ENCODE data around the gene VGLL4. TPM values are rescaled to one million over a fixed set of nuclear protein-coding genes. Genes with fewer than 3 reads are reported as not detected.

The VGLL4 gene
- total RNA-seq, 2 donors from 2014 or later = 47.5 to 49.7 TPM

DNA sequence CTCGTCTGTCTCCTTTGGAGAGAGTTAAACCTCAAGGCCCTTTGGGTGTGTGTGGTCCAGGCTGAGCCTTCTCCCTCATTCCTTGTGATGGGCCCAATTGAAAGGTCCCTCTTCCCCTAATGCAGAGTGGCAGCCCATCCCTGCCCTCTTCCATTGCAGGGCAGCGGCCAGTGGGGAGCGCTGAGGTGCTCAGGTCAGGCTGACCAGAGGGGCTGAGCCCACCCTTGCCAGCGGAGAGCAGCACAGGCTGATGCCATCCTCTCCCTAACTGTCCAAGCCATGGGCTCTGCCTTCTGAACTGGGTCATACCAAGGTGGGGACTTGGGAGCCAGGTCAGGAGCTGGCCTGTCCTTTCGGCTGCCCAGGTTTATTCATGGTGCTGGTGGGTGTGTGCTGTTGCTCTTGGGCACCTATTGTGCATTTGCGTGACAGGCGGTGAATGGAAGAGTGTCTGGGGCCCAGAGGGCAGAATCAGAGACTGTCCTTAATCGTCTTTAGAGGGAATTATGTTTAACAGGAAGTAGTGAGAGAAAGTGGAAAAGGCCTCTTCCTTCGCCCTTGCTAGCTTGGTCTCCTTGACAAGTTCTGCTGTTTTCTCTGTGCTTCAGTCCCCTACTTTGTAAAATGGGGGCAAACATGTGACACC is 96.9 kb downstream of the VGLL4 start:
- no peaks in the 10 kb centered on the region for H3K27me3 ChIP-seq (ENCODE audit: control insufficient read depth, insufficient read depth, low read length, poor library complexity, severe bottlenecking)
- H3K9ac ChIP-seq (ENCODE audit: extremely low read depth, low read length, poor library complexity, severe bottlenecking) = no peak overlapping the region
- H3K27me3 Mint-ChIP-seq (ENCODE audit: insufficient read depth) = no peaks in the 10 kb centered on the region
- TF ChIP-seq, protein P1, sequence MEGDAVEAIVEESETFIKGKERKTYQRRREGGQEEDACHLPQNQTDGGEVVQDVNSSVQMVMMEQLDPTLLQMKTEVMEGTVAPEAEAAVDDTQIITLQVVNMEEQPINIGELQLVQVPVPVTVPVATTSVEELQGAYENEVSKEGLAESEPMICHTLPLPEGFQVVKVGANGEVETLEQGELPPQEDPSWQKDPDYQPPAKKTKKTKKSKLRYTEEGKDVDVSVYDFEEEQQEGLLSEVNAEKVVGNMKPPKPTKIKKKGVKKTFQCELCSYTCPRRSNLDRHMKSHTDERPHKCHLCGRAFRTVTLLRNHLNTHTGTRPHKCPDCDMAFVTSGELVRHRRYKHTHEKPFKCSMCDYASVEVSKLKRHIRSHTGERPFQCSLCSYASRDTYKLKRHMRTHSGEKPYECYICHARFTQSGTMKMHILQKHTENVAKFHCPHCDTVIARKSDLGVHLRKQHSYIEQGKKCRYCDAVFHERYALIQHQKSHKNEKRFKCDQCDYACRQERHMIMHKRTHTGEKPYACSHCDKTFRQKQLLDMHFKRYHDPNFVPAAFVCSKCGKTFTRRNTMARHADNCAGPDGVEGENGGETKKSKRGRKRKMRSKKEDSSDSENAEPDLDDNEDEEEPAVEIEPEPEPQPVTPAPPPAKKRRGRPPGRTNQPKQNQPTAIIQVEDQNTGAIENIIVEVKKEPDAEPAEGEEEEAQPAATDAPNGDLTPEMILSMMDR (conservative IDR thresholded peaks at IDR 0.05) = no peak
- H3K4me3 Mint-ChIP-seq = no peak overlapping the region
- DNase-seq = no peak
- H3K9me3 ChIP-seq (ENCODE audit: control insufficient read depth, low read length) = no peaks in the 10 kb centered on the region
- H3K4me1 ChIP-seq (ENCODE audit: control insufficient read depth, insufficient read depth, low read length) = no peaks in the 10 kb centered on the region
- H3K4me3 ChIP-seq (ENCODE audit: low read length) = no peak overlapping the region
- peaks cover 5% of the 10 kb centered on the region for H3K4me1 Mint-ChIP-seq
- H3K9me3 Mint-ChIP-seq = no peaks in the 10 kb centered on the region
- no peak overlapping the region for H3K27ac ChIP-seq (ENCODE audit: low read depth, low read length)
- peak overlapping the region; percentile 64 for H3K27ac Mint-ChIP-seq
- 95 to 96% methylated on average over 2 to 9 of the region's 9 CpGs for WGBS, 2 experiments (ENCODE audit: insufficient coverage in 1 of 2, insufficient read length in 1 of 2)
- H3K36me3 ChIP-seq (ENCODE audit: control insufficient read depth, insufficient read depth, low read length) = no peaks in the 10 kb centered on the region
- peaks cover 2% of the 10 kb centered on the region for H3K36me3 Mint-ChIP-seq (ENCODE audit: low read depth)

DNA sequence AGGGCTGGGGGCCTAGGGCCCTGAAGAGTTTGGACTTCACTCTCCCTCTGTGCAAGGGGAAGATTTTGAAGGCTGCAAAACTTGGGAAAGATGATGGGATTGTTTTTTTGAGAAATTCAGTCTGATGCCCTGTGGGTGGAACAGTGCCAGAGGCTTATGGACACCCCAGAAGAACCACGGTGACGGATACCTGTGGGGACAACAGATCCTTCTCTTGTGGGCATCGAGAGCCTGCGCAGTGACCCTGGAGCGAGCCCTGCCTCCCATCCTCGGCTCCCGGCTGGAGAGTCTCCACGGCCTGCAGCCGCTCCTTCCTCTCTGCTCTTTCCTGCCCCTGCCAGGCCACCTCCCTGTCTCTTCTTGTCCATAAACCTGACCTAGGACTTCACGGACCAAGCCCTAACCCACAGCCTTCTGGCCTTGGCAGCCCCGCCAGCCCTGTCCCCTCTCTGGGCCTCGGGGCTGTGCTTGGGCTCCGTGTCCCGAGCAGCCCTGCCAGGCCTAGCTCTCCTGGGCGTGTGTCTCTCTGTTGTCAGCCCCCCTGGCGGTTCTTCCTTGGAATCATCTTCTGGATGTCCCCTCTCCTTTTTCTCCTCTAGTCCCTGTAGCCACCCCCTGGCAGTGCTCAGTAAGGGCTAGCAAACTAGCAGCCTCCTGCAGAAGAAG is 98.4 kb downstream of the VGLL4 start:
- Mint-ChIP-seq H3K9me3 (peaks cover 3% of the 10 kb centered on the region), H3K4me3 (no peak overlapping the region), H3K27ac (peak overlapping the region; percentile 72), H3K4me1 (peaks cover 5% of the 10 kb centered on the region), H3K27me3 (ENCODE audit: insufficient read depth) (no peaks in the 10 kb centered on the region), H3K36me3 (ENCODE audit: low read depth) (no peaks in the 10 kb centered on the region)
- DNase-seq = peak; percentile 77
- no peaks in the 10 kb centered on the region for H3K9me3 ChIP-seq (ENCODE audit: control insufficient read depth, low read length)
- no peak overlapping the region for H3K9ac ChIP-seq (ENCODE audit: extremely low read depth, low read length, poor library complexity, severe bottlenecking)
- WGBS, 2 experiments (ENCODE audit: insufficient coverage in 1 of 2, insufficient read length in 1 of 2) = 90 to 94% methylated on average over 11 to 16 of the region's 16 CpGs
- H3K27ac ChIP-seq (ENCODE audit: low read depth, low read length) = peak overlapping the region; percentile 44
- no peaks in the 10 kb centered on the region for H3K27me3 ChIP-seq (ENCODE audit: control insufficient read depth, insufficient read depth, low read length, poor library complexity, severe bottlenecking)
- H3K4me3 ChIP-seq (ENCODE audit: low read length) = no peak overlapping the region
- no peaks in the 10 kb centered on the region for H3K4me1 ChIP-seq (ENCODE audit: control insufficient read depth, insufficient read depth, low read length)
- TF ChIP-seq, protein P1 (conservative IDR thresholded peaks at IDR 0.05) = peak; percentile 55
- H3K36me3 ChIP-seq (ENCODE audit: control insufficient read depth, insufficient read depth, low read length) = no peaks in the 10 kb centered on the region

DNA sequence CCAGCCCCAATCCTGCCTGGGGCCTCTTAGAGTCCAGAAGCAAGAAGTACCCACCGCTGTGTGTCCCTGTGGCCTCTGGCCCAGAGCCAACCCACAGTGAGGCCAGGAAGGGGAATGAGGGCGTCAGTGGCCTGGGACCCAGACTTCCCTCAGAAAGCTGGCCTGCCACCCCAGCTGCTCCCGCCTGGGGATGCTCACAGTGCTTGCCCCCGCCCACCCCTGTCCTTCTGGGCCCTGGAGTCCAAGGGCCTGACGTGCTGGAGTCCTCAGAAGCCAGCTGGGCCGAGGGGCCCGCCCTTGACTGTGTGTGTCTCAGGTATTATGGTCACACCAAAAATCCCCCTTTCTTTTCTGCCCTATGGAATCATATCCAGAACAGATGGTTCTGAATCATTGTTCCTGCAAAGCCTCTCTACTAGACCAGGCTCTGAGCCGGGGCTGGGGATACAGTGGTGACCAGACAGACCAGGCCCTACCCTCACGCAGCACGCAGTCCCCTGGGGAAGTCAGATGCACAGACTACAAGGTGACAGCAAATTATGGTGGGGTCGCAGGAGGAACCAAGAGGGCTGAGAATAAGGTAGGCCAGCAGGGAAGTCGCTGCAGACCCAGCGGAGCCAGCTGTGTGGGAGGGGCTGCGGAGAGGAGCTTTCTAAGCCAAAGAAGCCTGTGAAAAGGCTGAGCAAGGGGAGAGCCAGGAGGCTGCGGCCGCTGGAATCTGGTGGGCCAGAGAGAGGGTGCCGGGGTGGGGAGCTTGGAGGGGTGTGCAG is 99.1 kb downstream of the VGLL4 start:
- H3K27me3 Mint-ChIP-seq (ENCODE audit: insufficient read depth) = no peaks in the 10 kb centered on the region
- peaks cover 5% of the 10 kb centered on the region for H3K4me1 Mint-ChIP-seq
- H3K4me3 Mint-ChIP-seq = no peak overlapping the region
- H3K36me3 ChIP-seq (ENCODE audit: control insufficient read depth, insufficient read depth, low read length) = no peaks in the 10 kb centered on the region
- TF ChIP-seq, protein P1 (conservative IDR thresholded peaks at IDR 0.05) = no peak
- H3K27me3 ChIP-seq (ENCODE audit: control insufficient read depth, insufficient read depth, low read length, poor library complexity, severe bottlenecking) = no peaks in the 10 kb centered on the region
- H3K27ac ChIP-seq (ENCODE audit: low read depth, low read length) = peak overlapping the region; percentile 44
- no peaks in the 10 kb centered on the region for H3K36me3 Mint-ChIP-seq (ENCODE audit: low read depth)
- H3K9me3 Mint-ChIP-seq = peaks cover 3% of the 10 kb centered on the region
- DNase-seq = peak; percentile 65
- H3K4me1 ChIP-seq (ENCODE audit: control insufficient read depth, insufficient read depth, low read length) = no peaks in the 10 kb centered on the region
- WGBS, 2 experiments (ENCODE audit: insufficient coverage in 1 of 2, insufficient read length in 1 of 2) = 82 to 87% methylated on average over 8 to 17 of the region's 17 CpGs
- no peak overlapping the region for H3K9ac ChIP-seq (ENCODE audit: extremely low read depth, low read length, poor library complexity, severe bottlenecking)
- H3K4me3 ChIP-seq (ENCODE audit: low read length) = no peak overlapping the region
- no peak overlapping the region for H3K27ac Mint-ChIP-seq
- H3K9me3 ChIP-seq (ENCODE audit: control insufficient read depth, low read length) = no peaks in the 10 kb centered on the region
